GM12878 (cell line): Measurements from ENCODE around the gene IGSF6. TPM values are rescaled to one million over a fixed set of nuclear protein-coding genes. Genes with fewer than 3 reads are reported as not detected.

Experiments used
- BACH1 ChIP-seq: fragments of 450-650 bp; IDR thresholded peaks from 2 replicates; pipeline ENCODE4 v1.6.1; 2017; ENCODE audit warnings: mild to moderate bottlenecking, borderline replicate concordance
- CHD2 ChIP-seq: IDR thresholded peaks from 2 replicates; pipeline ENCODE4 v1.6.1; 2011; ENCODE audit warnings: low read depth, low read length, improper control_type of control experiment, borderline replicate concordance
- CTCF ChIP-seq, 3 experiments: IDR thresholded peaks in 2 of 3; conservative IDR thresholded peaks in 1 of 3; 2 replicates each; pipeline ENCODE4 v1.5.1; 2011; ENCODE audit warnings: low read depth in 3 of 3, low read length in 3 of 3, mild to moderate bottlenecking in 3 of 3, control low read depth in 2 of 3, moderate library complexity in 2 of 3, inconsistent platforms in 1 of 3, mixed read lengths in 1 of 3; ENCODE audit not compliant: control insufficient read depth in 2 of 3, insufficient read depth in 1 of 3; ENCODE audit errors: extremely low read depth in 1 of 3
- E4F1 ChIP-seq: fragments of 450-650 bp; IDR thresholded peaks from 2 replicates; pipeline ENCODE4 v1.6.1; 2018; ENCODE audit warnings: borderline replicate concordance, mild to moderate bottlenecking; ENCODE audit not compliant: partially characterized antibody
- ETV6 ChIP-seq, 2 experiments: fragments of 450-650 bp in 1 of 2; IDR thresholded peaks in 1 of 2; conservative IDR thresholded peaks in 1 of 2; 2 replicates each; pipeline ENCODE4 v1.6.1; 2014; ENCODE audit warnings: antibody characterized with exemption in 1 of 2, borderline replicate concordance in 1 of 2, low read depth in 1 of 2, mild to moderate bottlenecking in 1 of 2, moderate library complexity in 1 of 2
- FOS ChIP-seq: IDR thresholded peaks from 3 replicates; pipeline ENCODE4 v1.6.1; 2011; ENCODE audit warnings: borderline replicate concordance; ENCODE audit not compliant: insufficient read length; ENCODE audit errors: extremely low read depth
- HCFC1 ChIP-seq: fragments of 150-350 bp; IDR thresholded peaks from 2 replicates; pipeline ENCODE4 v1.6.1; 2014; ENCODE audit warnings: low read length
- MXI1 ChIP-seq: fragments of 150-350 bp; IDR thresholded peaks from 2 replicates; pipeline ENCODE4 v1.6.1; 2011; ENCODE audit warnings: low read depth, mild to moderate bottlenecking, inconsistent platforms, low read length, improper control_type of control experiment
- NR2C2 ChIP-seq: IDR thresholded peaks from 2 replicates; pipeline ENCODE4 v1.6.1; 2011; ENCODE audit warnings: borderline replicate concordance, low read depth; ENCODE audit not compliant: control insufficient read depth, insufficient read length
- RELA ChIP-seq: fragments of 450-650 bp; IDR thresholded peaks from 2 replicates; pipeline ENCODE4 v1.8.0; 2014; ENCODE audit warnings: borderline replicate concordance; ENCODE audit not compliant: partially characterized antibody
- YY1 ChIP-seq: IDR thresholded peaks from 2 replicates; pipeline ENCODE4 v1.6.1; 2011; ENCODE audit warnings: low read depth, mild to moderate bottlenecking, low read length
- ZBTB4 ChIP-seq: fragments of 450-650 bp; formaldehyde crosslinking; IDR thresholded peaks from 2 replicates; pipeline ENCODE4 v1.4.0; 2022; ENCODE audit warnings: mild to moderate bottlenecking, moderate library complexity
- ZZZ3 ChIP-seq: IDR thresholded peaks from 2 replicates; pipeline ENCODE4 v1.6.1; 2011; ENCODE audit warnings: low read depth; ENCODE audit not compliant: control insufficient read depth, insufficient read length
- polyA plus RNA-seq, 11 experiments: library from polyadenylated mRNA; depleted of rRNA in 4 of 11; unstranded in 6 of 11; stranded (reverse) in 5 of 11; fragments of >200 nt; fragmentation: Nextera tagmentation in 4 of 11; fragmentation: Illumina TruSeq in 1 of 11; extraction: Ambion mirVana in 4 of 11; extraction: Trizol in 1 of 11; gene quantifications; 1 replicate in 1 of 11; 2 replicates in 10 of 11; pipeline versions ENCODE4 v1.2.1 to v1.2.3, GENCODE V29; 2011 to 2016; ENCODE audit warnings: inconsistent platforms in 2 of 11, missing spikeins in 2 of 11, low read depth in 1 of 11
- total RNA-seq, 4 experiments: library from RNA; depleted of rRNA in 3 of 4; stranded (reverse); fragments of >200 nt in 3 of 4; fragmentation: Illumina TruSeq in 1 of 4; extraction: Trizol in 1 of 4; gene quantifications; 2 replicates each; pipeline versions ENCODE4 v1.2.1 to v1.2.3, GENCODE V29; 2013 to 2021
- TF ChIP-seq, protein P1 (sequence below): fragments of 450-650 bp; IDR thresholded peaks from 2 replicates; pipeline ENCODE4 v1.6.1; 2017; ENCODE audit warnings: mild to moderate bottlenecking, low read depth, inconsistent platforms; ENCODE audit not compliant: poor library complexity, severe bottlenecking
- TF ChIP-seq, protein P2 (sequence below): fragments of 450-650 bp; formaldehyde crosslinking; IDR thresholded peaks from 2 replicates; pipeline ENCODE4 v1.5.0; 2022; ENCODE audit warnings: mild to moderate bottlenecking, missing genetic modification characterization

The IGSF6 gene
- total and polyA plus RNA-seq, 10 of the 15 experiments (the other 5 are each of a cell fraction or from before 2014, with no cell fraction given) = 0.32 to 1.2 (median 0.72) TPM

- TF ChIP-seq E4F1 (peak; percentile 58), NR2C2 (no peak), FOS (no peak), RELA (no peak), MXI1 (no peak), YY1 (peak; percentile 21; the same call in 1 of the 2 replicates), ZZZ3 (no peak), BACH1 (no peak), CHD2 (no peak), ETV6 (conservative IDR thresholded peaks at IDR 0.05 in 1 of 2, IDR thresholded peaks at IDR 0.05 in 1 of 2; ENCODE audit: borderline replicate concordance in 1 of 2, low read depth in 1 of 2) (peak in 1 of 2 experiments; percentile 53; a peak in 1 of 4 replicates), ZBTB4 (CRISPR knock-in tag) (no peak), CTCF (IDR thresholded peaks at IDR 0.05 in 2 of 3, conservative IDR thresholded peaks at IDR 0.05 in 1 of 3; ENCODE audit: control insufficient read depth in 2 of 3, extremely low read depth in 1 of 3, insufficient read depth in 1 of 3, low read depth in 3 of 3, low read length in 3 of 3) (no peak), HCFC1 (no peak)
- TF ChIP-seq, protein P1, sequence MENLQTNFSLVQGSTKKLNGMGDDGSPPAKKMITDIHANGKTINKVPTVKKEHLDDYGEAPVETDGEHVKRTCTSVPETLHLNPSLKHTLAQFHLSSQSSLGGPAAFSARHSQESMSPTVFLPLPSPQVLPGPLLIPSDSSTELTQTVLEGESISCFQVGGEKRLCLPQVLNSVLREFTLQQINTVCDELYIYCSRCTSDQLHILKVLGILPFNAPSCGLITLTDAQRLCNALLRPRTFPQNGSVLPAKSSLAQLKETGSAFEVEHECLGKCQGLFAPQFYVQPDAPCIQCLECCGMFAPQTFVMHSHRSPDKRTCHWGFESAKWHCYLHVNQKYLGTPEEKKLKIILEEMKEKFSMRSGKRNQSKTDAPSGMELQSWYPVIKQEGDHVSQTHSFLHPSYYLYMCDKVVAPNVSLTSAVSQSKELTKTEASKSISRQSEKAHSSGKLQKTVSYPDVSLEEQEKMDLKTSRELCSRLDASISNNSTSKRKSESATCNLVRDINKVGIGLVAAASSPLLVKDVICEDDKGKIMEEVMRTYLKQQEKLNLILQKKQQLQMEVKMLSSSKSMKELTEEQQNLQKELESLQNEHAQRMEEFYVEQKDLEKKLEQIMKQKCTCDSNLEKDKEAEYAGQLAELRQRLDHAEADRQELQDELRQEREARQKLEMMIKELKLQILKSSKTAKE = peak; percentile 92
- TF ChIP-seq, protein P2, sequence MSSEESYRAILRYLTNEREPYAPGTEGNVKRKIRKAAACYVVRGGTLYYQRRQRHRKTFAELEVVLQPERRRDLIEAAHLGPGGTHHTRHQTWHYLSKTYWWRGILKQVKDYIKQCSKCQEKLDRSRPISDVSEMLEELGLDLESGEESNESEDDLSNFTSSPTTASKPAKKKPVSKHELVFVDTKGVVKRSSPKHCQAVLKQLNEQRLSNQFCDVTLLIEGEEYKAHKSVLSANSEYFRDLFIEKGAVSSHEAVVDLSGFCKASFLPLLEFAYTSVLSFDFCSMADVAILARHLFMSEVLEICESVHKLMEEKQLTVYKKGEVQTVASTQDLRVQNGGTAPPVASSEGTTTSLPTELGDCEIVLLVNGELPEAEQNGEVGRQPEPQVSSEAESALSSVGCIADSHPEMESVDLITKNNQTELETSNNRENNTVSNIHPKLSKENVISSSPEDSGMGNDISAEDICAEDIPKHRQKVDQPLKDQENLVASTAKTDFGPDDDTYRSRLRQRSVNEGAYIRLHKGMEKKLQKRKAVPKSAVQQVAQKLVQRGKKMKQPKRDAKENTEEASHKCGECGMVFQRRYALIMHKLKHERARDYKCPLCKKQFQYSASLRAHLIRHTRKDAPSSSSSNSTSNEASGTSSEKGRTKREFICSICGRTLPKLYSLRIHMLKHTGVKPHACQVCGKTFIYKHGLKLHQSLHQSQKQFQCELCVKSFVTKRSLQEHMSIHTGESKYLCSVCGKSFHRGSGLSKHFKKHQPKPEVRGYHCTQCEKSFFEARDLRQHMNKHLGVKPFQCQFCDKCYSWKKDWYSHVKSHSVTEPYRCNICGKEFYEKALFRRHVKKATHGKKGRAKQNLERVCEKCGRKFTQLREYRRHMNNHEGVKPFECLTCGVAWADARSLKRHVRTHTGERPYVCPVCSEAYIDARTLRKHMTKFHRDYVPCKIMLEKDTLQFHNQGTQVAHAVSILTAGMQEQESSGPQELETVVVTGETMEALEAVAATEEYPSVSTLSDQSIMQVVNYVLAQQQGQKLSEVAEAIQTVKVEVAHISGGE (CRISPR knock-in tag) = no peak
These were observed 7.1 kb downstream of the IGSF6 start (continued) for GRCh38 chr16:21645261-21645721.
